DOHH2 (cell line): ENCODE results near the gene MID1.

Experiments used
- EZH2phosphoT487 ChIP-seq: fragments of 200-600 bp; sonication (generic); IDR thresholded peaks from 2 replicates; pipeline ENCODE4 v1.6.1; 2017; ENCODE audit warnings: borderline replicate concordance, mild to moderate bottlenecking, antibody characterized with exemption, low read length, moderate library complexity, mixed read lengths
- TF ChIP-seq, protein P1 (sequence below): fragments of 200-600 bp; sonication (generic); IDR thresholded peaks from one replicate; pipeline ENCODE4 v1.5.1; 2014; ENCODE audit warnings: antibody characterized with exemption, mild to moderate bottlenecking, low read depth, low read length; ENCODE audit not compliant: poor library complexity, severe bottlenecking

DNA sequence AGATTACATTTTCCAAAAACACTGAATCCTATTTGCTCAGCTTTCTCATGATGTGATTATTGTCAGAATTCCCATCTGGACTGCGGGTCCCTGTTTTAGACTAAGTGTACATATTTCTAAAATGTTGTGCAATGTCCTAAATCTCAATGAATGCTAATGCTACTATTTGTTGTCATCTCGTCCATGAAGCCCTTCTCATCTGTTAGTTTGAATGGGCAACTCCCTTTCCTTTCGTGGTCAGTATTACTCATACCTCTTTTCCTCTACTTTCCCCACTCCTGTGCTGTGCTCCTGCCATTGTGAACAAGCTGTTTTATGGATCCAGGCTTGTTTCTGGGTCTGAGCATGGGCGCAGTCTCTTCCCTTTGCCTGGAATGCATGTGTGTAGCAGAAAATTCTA is 91.0 kb downstream of the MID1 start:
- TF ChIP-seq, protein P1, sequence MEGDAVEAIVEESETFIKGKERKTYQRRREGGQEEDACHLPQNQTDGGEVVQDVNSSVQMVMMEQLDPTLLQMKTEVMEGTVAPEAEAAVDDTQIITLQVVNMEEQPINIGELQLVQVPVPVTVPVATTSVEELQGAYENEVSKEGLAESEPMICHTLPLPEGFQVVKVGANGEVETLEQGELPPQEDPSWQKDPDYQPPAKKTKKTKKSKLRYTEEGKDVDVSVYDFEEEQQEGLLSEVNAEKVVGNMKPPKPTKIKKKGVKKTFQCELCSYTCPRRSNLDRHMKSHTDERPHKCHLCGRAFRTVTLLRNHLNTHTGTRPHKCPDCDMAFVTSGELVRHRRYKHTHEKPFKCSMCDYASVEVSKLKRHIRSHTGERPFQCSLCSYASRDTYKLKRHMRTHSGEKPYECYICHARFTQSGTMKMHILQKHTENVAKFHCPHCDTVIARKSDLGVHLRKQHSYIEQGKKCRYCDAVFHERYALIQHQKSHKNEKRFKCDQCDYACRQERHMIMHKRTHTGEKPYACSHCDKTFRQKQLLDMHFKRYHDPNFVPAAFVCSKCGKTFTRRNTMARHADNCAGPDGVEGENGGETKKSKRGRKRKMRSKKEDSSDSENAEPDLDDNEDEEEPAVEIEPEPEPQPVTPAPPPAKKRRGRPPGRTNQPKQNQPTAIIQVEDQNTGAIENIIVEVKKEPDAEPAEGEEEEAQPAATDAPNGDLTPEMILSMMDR: no peak
- no peak for TF ChIP-seq EZH2phosphoT487
